ENCODE results near the gene STK32C. TPM values are rescaled to one million over a fixed set of nuclear protein-coding genes. Genes with fewer than 3 reads are reported as not detected.

The STK32C gene
- total and polyA plus RNA-seq, 2 of the 4 experiments (the other 2 are of a cell fraction): 5.0 to 8.3 TPM

DNA sequence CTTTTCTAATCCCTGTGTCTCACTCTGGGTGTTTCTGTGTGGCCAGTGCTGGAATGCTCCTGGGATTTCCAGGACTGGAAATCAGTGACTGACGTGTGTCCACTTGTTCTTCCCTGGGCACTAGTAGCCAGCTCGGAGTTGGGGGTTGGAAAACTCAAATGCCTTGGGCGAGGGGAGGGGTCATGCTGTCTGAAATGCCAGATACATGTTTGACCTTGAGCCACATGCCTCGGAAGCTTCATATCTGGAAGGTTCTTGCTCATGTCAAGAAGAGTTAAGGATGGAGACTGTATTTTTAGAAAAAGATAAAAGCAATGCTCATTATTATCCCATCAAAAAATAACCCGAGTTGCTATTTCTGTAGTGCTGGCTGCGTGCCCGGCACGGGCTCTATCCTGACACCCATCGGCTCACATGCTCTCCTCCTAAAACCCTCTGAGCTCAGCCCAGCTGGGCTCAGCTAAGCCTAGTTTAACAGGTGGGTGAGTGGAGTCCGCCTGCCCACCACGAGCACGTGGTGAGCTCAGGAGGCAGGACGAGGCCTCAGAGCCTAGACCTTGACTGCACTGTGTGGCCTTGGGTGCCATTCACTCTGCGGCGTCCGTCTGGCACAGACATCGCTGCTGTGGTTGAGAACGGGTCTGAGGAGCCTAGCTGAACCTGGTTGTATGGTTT, 114.6 kb downstream of the STK32C start:
- no CpG with 5 or more reads among the region's 18 CpGs for WGBS, 2 experiments (ENCODE audit: extremely low coverage in 2 of 2, insufficient read length in 1 of 2)
- H2AK5ac ChIP-seq (ENCODE audit: low read depth, low read length): no peak overlapping the region
- peaks cover 34% of the 10 kb centered on the region for H3K36me3 ChIP-seq (ENCODE audit: control insufficient read depth, insufficient read depth, low read length)
- H3K9ac ChIP-seq (ENCODE audit: low read depth, low read length): no peak overlapping the region
- in situ Hi-C loops (cut with MboI; ENCODE audit: low sequenced_read_pairs) (no loop called here), intact Hi-C loops (cut with micrococcal nuclease) (no loop called here), dilution Hi-C loops (cut with HindIII; ENCODE audit: low sequenced_read_pairs, unreplicated experiment) (no loop called here)
- H3K9me3 ChIP-seq (ENCODE audit: control insufficient read depth, insufficient read depth, low read length): no peaks in the 10 kb centered on the region
- ATAC-seq (ENCODE audit: low read depth) (no peak; the same call in 1 of the 2 replicates), DNase-seq (no peak)
- H3K27me3 ChIP-seq (ENCODE audit: control insufficient read depth, insufficient read depth, low read length): no peaks in the 10 kb centered on the region; the same call in 1 of the 2 replicates
- no peak overlapping the region for H2AK9ac ChIP-seq (replicated peaks; ENCODE audit: low read depth, low read length, poor library complexity)
- BruUV-seq (replicated peaks): no TSS peak
- no peak overlapping the region for H2BK120ac ChIP-seq (ENCODE audit: low read depth, low read length)
- H3K56ac ChIP-seq (ENCODE audit: extremely low read depth, insufficient read depth, low read length): no peak overlapping the region
- POLR2A ChIA-PET (ENCODE audit: unreplicated experiment): no interaction called here
- H3K23ac ChIP-seq (ENCODE audit: low read depth, low read length): no peak overlapping the region
- no peak overlapping the region for H4K91ac ChIP-seq (ENCODE audit: insufficient read depth, low read depth, low read length)
- no peak overlapping the region for H2BK15ac ChIP-seq (ENCODE audit: low read depth, low read length)
- no peak overlapping the region for H3K18ac ChIP-seq (ENCODE audit: low read depth, low read length)
- CTCF ChIA-PET: no interaction called here
- no peak overlapping the region for H4K8ac ChIP-seq (ENCODE audit: low read depth in 2 of 2, low read length in 2 of 2)
- no peak overlapping the region for H4K5ac ChIP-seq (ENCODE audit: low read depth, low read length)
- no peak overlapping the region for H2AFZ ChIP-seq (replicated peaks; ENCODE audit: low read length, poor library complexity)
- H3K27ac ChIP-seq (ENCODE audit: insufficient read depth, low read length): no peak overlapping the region
- no peaks in the 10 kb centered on the region; the same call in 1 of the 2 replicates for H3K9me1 ChIP-seq (ENCODE audit: insufficient read depth, low read length)
- H3K79me1 ChIP-seq (ENCODE audit: low read depth in 1 of 2, low read length in 2 of 2): peaks cover 0 to 3% of the 10 kb centered on the region in 2 experiments; a peak in 1 of 4 replicates
- TF ChIP-seq POLR2A (IDR thresholded peaks at IDR 0.05; ENCODE audit: low read depth, low read length) (no peak), NFE2L2 (IDR thresholded peaks at IDR 0.05; ENCODE audit: low read depth, low read length) (no peak), RFX5 (IDR thresholded peaks at IDR 0.05; ENCODE audit: low read depth, low read length) (no peak), ELK1 (IDR thresholded peaks at IDR 0.05; ENCODE audit: borderline replicate concordance, low read depth, low read length) (no peak), CHD1 (IDR thresholded peaks at IDR 0.05; ENCODE audit: low read depth, low read length) (no peak), MXI1 (IDR thresholded peaks at IDR 0.05; ENCODE audit: borderline replicate concordance, low read depth, low read length) (no peak), CTCF (conservative IDR thresholded peaks at IDR 0.05; ENCODE audit: low read depth, low read length) (no peak), MAFK (IDR thresholded peaks at IDR 0.05; ENCODE audit: low read depth, low read length) (no peak), RCOR1 (IDR thresholded peaks at IDR 0.05; ENCODE audit: insufficient replicate concordance, low read length) (no peak), RAD21 (IDR thresholded peaks at IDR 0.05; ENCODE audit: low read length) (no peak), SMC3 (IDR thresholded peaks at IDR 0.05; ENCODE audit: low read depth, low read length) (no peak), BHLHE40 (IDR thresholded peaks at IDR 0.05; ENCODE audit: low read depth, low read length) (no peak), MAZ (IDR thresholded peaks at IDR 0.05; ENCODE audit: borderline replicate concordance, low read depth, low read length) (no peak), FOS (IDR thresholded peaks at IDR 0.05; ENCODE audit: low read depth, low read length) (no peak), CEBPB (IDR thresholded peaks at IDR 0.05; ENCODE audit: low read depth, low read length) (no peak)
- TF ChIP-seq, protein P1, sequence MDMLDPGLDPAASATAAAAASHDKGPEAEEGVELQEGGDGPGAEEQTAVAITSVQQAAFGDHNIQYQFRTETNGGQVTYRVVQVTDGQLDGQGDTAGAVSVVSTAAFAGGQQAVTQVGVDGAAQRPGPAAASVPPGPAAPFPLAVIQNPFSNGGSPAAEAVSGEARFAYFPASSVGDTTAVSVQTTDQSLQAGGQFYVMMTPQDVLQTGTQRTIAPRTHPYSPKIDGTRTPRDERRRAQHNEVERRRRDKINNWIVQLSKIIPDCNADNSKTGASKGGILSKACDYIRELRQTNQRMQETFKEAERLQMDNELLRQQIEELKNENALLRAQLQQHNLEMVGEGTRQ (IDR thresholded peaks at IDR 0.05; ENCODE audit: low read depth, low read length): no peak
- H3K14ac ChIP-seq (replicated peaks; ENCODE audit: low read depth, low read length): no peak overlapping the region
- H2BK20ac ChIP-seq (ENCODE audit: low read depth, low read length): no peak overlapping the region
- H4K20me1 ChIP-seq (ENCODE audit: insufficient read depth, low read length): peaks cover 26% of the 10 kb centered on the region
- peaks cover 2% of the 10 kb centered on the region; the same call in 1 of the 2 replicates for H3K4me1 ChIP-seq (ENCODE audit: control insufficient read depth, insufficient read depth, low read length)
- H3K4me2 ChIP-seq (ENCODE audit: low read depth, low read length): no peak overlapping the region
- no peak overlapping the region for H3K4ac ChIP-seq (ENCODE audit: low read depth, low read length)
- H2BK5ac ChIP-seq (ENCODE audit: low read depth, low read length, poor library complexity, severe bottlenecking): no peak overlapping the region
- H3K4me3 ChIP-seq (ENCODE audit: insufficient read depth, low read depth, low read length): no peak overlapping the region
